Choroid plexus epithelial cell (primary cell): ENCODE data around the gene METTL4.
A peak's percentile ranks its signal among the peaks of the same experiment; 100 is the strongest.

Experiments used
- DNase-seq: peaks from one replicate; pipeline ENCODE4 v3.0.0-alpha.2; 2010; ENCODE audit warnings: low read depth
- H3K4me3 ChIP-seq: 2 replicates; pipeline ENCODE4 v1.5.1; 2011; ENCODE audit warnings: low read depth, mild to moderate bottlenecking, control low read depth, low read length, moderate library complexity
- CTCF ChIP-seq: conservative IDR thresholded peaks from 2 replicates; pipeline ENCODE4 v1.5.1; 2011; ENCODE audit warnings: low read depth, mild to moderate bottlenecking, control low read depth, inconsistent platforms, low read length, moderate library complexity

METTL4 gene

GRCh38 chr18:2536493-2536892 lies 34.8 kb downstream of the METTL4 start:
- DNase-seq, result peak; percentile 92
- TF ChIP-seq CTCF, result no peak
- H3K4me3 ChIP-seq, result no peak overlapping the region

DNA sequence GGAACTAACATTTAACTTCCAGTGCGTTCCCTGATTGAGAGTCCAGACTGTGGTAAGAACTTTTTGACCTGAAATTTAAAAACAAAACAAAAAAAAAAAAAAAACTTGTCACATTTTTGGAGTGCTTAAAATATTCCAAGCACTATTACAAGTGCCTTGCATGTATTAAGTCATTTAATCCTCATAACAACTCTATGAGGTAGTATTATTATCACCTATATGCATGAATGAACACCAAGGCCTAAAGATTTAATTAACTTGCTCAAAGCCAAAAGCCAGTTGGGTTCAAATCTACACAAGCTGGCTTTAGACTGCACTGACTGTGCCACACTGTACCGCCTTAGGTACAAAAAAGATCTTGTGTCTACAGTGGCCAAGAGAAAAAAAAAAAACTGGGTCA lies 35.2 kb downstream of the METTL4 start:
- H3K4me3 ChIP-seq, result no peak overlapping the region
- DNase-seq, result peak; percentile 42
- TF ChIP-seq CTCF, result no peak

GRCh38 chr18:2535419-2535910 lies 35.8 kb downstream of the METTL4 start:
- no peak for TF ChIP-seq CTCF
- no peak overlapping the region for H3K4me3 ChIP-seq
- DNase-seq, result no peak

GRCh38 chr18:2534906-2535305 lies 36.4 kb downstream of the METTL4 start:
- no peak for TF ChIP-seq CTCF
- no peak for DNase-seq
- no peak overlapping the region for H3K4me3 ChIP-seq

DNA sequence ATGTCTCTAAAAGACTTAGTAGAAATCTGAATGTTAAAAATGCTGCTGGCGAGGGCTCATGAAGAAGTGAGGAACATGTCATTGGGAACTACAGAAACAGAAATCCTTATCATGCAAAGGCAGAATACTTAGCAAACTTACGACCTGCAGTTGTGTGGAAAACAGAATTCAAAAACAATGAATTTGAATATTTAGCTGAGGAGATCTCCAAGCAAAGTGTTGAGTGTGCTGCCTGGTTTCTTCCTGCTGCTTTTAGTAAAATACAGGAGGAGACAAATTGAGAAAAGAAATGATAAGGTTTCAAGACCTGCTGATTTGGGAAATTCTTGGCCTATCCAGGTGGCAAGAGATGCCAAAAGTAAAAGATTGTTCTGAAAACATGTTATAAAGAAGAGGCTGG lies 38.5 kb downstream of the METTL4 start:
- no peak for TF ChIP-seq CTCF
- DNase-seq, result no peak
- no peak overlapping the region for H3K4me3 ChIP-seq

DNA sequence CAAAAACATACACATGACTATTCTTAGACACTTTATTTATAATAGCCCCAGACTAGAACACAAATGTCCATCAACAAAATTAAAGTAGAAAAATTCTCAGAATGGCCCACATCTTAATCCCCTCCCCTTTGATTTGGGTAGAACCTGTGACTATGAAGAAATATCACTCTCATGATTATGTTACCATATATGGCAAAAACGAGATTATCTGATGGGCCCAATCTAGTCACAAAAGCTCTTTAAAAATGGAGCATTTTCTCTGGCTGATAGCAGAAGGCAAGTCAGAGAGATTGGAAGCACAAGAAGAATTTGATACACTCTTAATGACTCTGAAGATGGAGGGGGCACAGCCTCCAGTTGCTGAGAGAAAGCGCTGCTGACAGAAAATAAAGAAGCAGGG lies 39.6 kb downstream of the METTL4 start:
- DNase-seq, result no peak
- no peak overlapping the region for H3K4me3 ChIP-seq
- no peak for TF ChIP-seq CTCF

GRCh38 chr18:2529154-2529553 lies 42.2 kb downstream of the METTL4 start:
- DNase-seq, result peak; percentile 99
- peak; percentile 6 for TF ChIP-seq CTCF
- H3K4me3 ChIP-seq, result no peak overlapping the region
